Kidney tubule cell (primary cell): ENCODE measurements around the gene GPR63.
"Not testable (repeated sequence)": the region's sequence is repeated elsewhere in the genome, so short reads cannot be mapped to it uniquely, and the experiment has no call there.

ENCODE experiments used
- DNase-seq: peaks from one replicate; pipeline ENCODE4 v3.0.0-alpha.2; 2018; ENCODE audit warnings: low spot score

GPR63 gene, protein sequence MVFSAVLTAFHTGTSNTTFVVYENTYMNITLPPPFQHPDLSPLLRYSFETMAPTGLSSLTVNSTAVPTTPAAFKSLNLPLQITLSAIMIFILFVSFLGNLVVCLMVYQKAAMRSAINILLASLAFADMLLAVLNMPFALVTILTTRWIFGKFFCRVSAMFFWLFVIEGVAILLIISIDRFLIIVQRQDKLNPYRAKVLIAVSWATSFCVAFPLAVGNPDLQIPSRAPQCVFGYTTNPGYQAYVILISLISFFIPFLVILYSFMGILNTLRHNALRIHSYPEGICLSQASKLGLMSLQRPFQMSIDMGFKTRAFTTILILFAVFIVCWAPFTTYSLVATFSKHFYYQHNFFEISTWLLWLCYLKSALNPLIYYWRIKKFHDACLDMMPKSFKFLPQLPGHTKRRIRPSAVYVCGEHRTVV

DNA sequence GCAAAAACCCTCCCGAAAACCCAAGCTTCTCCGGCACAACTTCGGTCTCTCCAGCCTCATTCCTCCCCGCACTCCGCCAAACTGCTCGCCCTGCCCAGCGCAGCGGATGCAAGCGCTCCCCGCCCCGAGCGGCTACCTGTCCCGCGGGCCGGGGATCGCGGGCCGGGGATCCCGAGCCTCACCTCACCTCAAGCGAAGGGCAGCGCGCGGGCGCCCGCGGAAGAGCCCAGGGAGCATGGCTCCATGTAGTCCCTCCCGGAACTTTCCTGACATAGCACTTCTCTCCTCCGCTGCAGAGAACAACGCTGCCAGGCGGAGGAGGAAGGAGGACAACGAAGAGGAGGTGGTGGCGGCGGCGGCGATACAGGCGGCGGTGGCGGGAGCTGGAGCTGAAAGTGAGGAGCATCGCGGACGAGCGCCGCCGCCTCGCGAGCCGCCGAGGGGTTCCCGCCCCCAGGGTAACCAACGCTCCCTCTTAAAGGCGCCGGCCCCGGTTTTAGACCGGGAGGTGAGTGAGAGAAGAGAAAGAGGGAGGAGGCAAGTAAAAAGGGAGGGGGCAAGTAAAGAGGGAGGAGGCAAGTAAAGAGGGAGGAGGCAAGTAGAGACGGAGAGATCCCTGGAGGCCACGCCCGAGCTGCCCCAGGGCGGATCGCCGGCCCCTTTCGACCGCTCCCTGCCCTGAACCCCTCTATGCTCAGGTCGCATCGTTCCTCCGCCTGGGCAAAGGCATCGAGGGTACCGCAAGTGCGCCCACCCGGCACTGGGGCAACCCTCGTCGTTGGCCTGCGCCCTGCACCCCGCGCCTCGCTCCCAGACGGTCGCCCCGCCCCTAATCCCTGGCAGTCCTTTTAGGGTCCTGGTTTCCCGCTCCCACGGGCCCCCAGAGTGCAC is at the start of gene GPR63:
GPR63 (minus strand) TSS at position 397 of the 891 bp plus-strand sequence. CDS start 37,746 bp downstream, outside the sequence.
- DNase-seq, result peak; percentile 87

DNA sequence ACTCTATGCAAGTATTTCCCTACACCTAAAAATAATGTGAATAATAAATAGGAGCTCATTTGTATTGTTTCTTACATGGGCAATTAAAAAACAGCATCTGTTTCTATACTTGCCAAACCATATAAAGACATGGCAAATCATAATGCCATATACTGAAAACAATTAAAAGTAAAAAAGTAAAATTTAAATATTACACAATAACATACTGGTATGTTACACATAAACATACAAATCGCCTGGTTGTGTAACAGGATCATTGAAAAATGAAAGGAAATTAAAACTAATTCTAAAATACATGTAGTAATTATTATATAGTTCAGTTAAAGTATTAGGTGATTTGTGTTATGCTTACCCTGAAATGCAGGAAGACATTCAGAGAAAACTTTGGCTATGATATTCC is 49.2 kb upstream of the GPR63 start:
- DNase-seq, result no peak

DNA sequence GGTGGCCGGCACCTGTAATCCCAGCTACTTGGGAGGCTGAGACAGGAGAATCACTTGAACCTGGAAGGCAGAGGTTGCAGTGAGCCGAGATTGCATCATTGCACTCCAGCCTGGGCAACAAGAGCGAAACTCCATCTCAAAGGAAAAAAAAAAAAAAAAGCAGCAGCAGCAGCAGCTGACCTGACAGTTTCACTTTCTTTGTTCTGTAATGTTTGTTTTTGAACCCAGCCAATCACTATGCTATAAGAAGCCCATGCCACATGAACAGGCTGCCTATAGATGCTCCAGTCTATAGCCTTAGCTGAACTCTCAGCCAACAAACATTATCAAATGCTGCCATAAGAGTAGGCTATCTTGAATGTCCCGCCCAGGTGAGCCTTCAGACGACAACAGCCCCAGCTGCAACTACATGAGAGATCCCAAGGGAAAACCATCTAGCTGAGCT is 47.9 kb upstream of the GPR63 start:
- not testable (repeated sequence) for DNase-seq

DNA sequence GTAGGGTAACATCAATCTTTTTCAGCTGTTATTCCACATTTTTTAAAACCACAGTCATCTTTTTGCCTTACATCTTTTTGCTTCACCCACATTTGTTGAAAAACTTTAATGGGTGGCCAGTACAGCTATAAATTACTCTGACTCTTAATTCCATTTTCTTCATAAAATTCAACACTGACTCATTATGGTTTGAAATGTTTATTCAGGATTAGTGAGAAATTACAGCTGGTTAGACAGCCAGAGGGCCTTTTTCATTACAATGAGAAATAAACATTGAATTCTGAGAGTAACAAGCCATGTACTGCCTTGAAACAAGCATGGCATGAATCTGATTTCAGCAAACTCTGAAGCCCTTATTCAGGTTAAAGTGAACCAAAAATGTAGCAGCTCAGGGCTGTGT is 40.9 kb upstream of the GPR63 start:
- no peak for DNase-seq

DNA sequence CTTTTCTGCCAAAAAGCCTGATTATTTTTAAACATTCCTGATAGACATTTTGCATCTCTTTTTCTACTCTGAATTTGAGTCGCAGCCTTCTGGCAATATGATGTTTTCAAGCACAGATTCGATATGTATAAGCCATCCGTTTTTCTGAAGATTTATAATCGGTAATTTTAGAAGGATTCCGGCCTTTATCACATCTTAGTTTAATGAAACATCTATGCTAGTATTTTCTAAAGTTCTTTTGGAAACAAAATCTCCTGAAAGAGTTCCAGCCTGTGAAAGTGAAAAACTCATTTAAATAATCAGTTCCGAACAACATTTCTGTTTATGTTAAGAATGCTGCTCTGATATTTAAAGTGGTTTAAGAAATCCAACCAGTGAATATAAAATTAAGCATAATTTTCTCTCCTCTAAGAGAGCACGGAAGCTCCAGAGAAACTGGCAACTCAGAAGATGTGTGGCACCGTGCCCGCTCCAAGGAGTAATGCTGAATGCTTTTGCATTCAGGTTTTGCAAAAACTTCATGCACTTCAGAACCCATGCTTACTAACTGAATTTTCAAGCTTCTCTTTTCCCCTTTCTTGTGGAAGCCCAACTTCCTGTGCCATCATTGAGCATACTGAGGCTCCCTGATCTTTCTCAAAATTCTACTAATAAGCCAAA is 39.7 kb upstream of the GPR63 start:
- DNase-seq, result no peak

DNA sequence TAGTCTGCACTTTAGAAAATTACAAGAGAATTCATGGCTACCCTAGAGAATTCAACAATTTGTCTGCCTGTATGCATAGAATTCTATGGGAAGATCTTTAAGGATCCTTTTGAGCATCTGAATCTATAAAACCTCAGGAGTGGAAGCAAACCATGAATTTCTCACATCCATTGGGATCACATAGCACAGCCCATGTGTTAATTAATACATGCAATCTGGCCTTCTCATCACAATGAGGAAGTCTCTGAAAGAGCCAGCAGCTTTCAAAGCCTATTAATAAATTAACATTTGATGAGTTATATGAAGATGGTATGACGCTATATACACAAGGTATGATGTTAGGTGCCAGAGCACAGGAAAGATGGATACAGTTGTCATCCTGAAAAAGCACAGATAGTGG is 35.7 kb upstream of the GPR63 start:
- DNase-seq, result no peak

DNA sequence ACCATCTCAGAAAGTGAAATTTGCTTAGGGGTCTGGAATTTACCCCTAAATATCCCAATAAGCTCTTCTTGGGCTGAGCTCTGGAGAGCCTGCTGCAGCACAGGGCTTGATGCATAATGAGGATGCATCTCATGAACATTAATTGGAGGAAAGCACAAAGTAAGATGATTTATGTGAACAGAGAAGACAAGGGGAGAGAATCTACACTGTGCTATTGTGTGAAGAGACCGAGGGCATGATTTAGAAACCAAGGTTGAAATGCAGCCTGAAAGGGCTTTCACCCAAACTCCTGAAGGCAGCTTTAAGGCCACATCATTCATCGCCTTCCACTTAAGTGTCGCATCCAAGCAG is 27.8 kb upstream of the GPR63 start:
- DNase-seq, result no peak

DNA sequence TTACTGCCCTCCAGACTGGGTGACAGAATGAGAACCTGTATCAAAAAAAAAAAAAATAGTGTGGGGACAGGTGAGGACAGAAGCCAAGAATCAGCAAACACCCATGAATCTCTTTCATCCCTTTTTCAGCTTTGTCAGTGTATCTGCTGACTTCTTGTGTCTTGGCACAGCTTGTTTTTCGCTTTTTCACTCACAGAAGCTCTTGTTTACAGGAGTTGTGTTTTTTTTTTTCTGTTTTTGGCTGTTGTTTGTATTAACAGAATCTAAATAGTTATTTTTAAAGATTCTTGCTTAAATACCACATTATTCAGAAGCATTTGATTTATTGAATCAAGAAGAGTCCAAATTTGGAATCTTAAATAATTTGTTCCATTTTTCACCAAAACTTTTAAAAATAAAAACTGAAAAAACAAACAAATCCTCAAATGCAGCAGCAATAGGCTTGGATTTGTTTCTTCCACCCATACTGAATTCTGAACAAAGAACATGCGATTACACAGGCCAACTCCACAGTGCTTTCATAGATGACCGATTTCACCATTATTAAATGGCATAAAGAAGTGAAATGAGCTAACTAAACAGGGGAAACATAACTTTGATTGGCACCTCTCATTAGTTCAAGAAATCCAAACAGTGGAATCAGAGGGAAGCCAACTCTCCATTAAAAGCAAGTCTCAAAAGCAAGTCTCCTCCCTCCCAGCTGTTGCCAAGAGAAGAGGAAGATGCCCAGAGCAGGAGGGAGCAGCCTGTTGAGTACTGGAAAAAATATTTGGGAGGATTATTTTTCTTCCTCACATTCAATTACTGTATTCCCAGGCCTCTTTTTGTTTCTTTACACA is 27.2 kb upstream of the GPR63 start:
- no peak for DNase-seq

DNA sequence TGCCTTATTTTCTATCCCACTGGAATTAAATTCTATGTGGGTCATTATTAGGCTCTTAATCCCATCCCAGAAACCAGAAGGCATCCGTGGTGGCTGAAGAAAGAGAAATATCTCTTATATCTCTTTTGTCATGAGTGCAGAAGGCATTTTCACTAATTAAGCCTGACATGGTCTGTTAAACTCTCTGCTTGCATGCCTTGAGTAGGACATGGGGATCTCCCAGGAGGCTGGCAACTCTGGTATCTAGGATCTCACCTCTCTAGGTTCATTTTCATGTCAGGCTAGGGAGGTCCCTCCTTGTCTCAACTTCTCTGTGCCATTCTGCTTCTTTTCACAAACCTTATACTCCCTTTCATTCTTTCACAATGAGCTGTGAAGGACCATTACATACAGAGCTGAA is 25.3 kb upstream of the GPR63 start:
- DNase-seq, result no peak

DNA sequence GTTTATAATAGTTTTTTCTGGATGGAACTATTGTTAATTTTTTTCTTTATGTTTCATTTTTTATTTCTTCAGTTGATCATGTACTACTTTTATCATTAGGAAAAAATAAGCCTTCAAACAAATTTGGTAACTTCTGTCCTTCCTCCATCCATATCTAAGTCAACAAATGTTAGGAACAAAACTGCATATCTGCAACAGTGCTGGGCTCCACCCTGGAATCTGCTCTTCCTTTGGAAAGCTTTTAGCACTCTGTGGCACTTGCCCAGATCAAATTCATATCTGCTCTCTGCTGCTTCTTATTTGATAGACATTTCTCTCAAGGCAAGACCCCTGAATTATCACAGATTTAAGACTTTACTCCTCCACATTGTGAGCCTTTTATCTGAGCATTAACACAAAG is 24.3 kb upstream of the GPR63 start:
- no peak for DNase-seq

DNA sequence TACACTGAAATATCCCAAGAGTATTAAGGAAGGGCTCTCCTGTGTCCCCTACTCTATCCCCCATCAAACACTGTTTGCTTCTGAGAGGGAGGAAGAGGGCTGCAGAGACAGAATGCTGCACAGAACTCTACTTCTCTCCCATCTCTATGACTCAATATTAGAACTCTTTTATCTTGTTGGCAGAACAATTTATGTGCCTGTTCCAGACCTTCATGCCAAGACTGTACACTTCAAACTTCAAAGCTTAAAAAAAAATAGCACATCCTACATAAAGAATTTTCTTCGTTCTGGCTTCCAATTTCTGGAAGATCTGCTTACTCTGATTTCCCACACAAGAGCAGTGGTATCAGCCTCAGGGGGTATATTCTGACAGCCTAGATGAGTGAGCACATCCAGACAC is 19.6 kb upstream of the GPR63 start:
- no peak for DNase-seq

DNA sequence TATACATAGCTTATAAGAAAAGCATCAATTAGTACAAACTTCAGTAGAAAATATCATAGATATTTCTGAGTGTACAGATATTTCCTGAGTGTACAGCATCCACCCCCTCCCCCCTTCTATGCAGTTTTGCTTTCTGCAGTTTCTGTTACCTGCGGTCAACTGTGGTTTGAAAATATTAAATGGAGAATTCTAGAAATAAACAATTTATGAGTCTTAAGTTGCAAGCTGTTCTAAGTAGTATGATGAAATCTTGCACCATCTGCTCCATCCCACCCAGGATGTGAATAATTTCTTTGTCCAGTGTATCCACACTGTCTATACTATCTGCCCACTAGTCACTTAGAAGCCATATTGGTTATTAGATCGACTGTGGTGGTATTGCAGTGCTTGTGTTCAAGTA is 15.8 kb upstream of the GPR63 start:
- DNase-seq, result no peak

DNA sequence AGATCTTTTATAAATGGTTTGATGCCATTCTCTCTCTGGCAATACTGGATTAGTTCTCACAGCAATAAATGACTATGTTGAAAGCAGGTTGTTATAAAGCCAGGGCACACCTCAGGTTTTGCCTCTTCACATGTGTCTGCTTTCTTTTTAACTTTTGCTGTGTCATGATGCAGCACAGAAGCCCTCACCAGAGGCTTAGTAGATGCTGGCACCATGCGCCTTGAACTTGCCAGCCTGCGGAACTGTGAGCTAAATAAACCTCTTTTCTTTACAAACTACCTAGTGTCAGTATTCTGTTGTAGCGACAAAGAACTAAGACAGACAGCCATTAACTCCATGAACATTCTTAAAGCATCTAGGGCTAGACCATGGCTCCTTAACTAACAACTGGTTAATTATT is 15.3 kb upstream of the GPR63 start:
- DNase-seq, result no peak

DNA sequence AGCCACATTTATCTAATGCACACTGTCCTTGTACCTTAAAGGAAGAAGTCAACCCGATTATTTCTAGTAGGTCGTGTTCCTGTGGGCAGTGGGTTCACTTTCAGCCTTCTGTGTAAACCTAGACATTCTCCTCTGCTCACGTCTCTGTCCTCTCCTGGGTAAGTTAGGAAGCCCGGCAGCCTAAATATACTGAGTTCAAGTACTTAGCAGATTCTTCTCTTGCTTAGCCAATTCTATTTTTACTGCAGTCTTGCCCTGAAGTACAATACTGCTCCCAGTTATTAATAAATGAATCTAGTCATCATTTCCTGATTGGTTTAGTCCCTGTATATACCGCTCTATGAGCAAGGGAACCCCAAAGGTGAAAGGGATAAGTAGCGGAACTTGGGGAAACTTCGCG is 14.6 kb upstream of the GPR63 start:
- DNase-seq, result no peak

DNA sequence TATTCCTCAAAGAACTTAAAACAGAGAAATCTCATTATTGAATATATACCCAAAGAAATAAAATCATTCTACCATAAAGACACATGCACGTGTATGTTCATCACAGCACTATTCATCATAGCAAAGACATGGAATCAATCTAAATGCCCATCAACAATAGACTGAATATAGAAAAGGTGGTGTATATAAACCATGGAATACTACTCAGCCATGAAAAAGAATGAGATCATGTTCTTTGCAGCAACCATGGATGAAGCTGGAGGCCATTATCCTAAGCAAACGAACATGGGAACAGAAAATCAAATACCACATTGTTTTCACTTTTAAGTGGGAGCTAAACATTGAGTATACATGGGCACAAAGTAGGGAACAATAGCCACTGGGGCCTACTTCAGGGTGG is 12.3 kb upstream of the GPR63 start:
- DNase-seq, result no peak

DNA sequence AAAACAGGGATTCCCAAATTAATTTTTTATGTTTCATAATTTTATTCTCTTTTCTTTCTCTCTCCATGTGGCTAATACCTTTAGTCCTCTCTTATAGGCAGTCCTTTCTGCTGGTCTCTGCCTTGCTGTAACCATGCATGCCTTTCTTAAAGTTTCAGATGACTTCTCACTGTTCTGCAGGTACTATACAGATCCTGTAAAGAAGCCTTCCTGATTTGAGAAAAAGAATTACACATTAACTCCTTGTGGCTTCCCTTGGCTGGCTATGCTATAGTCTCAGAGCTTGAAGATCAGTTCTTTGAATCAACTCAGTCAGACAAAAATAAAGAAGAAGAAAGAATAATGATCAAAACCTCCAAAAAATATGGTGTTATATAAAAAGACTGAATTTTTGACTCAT is 7.3 kb upstream of the GPR63 start:
- peak; percentile 3 for DNase-seq

DNA sequence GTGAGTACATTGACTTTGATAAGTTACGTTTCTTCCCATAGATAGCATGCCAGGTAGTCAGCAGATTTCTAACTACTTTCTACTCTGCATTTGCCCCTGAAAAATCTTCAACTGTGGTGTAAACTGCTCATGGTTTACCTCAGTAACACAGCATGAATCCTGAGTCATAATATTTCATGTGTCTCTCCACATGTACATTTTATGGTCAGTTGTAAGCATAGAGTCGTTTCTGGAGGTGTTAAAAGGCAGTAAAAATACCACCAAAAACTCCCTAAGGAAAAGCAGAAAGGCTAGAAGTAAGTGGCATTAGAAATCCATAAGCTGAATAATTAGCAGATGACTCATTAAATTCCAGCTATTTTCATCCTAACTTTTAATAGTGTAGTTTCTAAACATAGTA is 4.1 kb upstream of the GPR63 start:
- no peak for DNase-seq

DNA sequence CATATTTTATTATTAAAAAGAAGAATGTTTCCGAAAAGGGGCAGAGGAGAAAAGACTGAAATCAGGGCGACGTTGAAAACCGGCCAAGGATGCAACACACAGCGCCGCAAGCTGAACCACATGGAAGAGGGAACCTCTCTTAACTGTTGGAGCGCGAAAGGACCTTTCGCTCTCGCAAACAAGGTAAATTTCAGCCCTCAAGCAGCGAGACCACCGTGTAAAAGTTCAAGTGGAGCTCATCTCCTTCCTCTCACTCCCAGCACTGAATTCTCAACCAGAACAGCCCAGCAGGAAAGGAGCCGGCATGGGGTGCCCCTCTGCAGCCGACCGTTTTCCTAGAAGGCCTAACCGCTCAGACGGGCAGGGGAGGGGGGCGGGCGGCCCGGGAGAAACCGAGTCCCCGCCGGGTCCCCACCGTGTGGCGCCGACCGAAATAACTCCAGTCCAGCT is 621 bp downstream of the GPR63 start:
- DNase-seq, result peak; percentile 26

DNA sequence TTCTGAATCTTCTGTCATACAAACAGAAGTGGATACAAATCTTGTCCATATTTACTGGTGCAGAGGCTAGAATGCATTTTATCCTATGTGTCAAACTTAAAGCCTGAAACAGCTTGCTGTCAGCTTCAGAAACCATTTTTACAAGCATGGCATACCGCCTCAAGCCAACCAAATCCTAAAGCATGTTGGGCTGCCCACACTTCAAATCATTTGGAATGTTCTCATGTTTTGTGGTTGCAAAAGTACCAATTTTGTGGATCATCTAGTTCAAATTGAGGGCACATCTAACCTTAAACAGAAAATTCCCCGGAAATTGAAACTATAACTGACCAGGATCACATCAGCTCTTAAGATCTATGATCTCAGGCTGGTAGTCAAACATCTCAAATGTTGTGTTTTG is 3.2 kb downstream of the GPR63 start:
- DNase-seq, result no peak

DNA sequence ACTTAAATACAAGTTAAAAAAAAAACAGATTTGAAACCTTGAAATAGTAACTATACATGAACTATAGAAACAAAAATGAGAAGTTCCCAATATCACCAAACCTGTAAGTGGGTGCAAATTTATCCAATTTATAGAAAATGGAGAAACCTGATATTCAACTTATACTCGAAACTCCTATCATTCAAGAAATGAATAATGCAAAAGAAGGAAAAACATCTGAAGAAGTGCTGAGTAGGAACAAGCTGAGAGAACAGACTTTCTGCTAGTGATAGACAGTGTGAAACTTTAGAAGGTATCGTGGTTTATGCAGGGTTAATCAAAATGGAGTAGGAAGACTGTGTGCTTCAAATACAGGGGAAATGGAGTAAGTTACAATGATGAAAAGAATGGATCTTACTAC is 4.5 kb downstream of the GPR63 start:
- DNase-seq, result no peak

DNA sequence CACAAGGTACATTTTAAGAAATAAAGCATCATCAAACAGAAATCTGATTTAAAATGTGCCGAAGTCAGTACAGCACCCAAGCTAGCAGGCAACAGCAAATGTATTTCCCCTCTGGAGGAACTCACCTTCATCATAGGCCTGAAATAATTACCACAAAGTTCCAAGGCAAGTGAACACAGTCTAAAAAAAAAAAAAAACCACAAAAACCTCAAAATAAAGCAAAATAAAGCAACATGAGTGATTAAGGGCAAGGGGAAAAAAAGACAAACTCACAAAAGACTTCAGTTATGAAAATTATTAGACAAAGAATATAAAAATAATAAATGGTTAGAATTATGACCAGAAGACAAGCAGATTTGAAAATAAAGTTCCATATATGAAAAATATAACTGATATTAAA is 10.4 kb downstream of the GPR63 start:
- DNase-seq, result no peak

DNA sequence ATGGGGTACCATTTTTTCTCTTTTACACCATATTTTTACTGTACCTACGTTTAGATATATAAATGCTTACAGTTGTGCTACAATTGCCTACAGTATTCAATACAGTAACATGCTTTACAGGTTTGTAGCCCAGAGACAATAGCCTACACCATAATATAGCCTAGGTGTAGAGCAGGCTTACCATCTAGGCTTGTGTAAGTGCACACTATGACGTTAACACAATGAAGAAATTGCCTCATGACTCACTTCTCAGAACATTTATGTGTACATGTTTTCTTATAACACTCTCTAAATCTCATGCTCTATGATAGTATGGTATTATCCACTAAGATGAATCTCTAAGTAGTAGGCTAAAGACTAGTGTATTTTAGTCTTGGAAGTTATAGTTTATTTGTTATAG is 13.5 kb downstream of the GPR63 start:
- no peak for DNase-seq
